T-cell (primary cell): ENCODE results near the gene TMEM109. TPM values are rescaled to one million over a fixed set of nuclear protein-coding genes. Genes with fewer than 3 reads are reported as not detected.

ENCODE experiments used
- ATAC-seq, 4 experiments: fragments of 200-7000 bp in 3 of 4; fragments of 150-1000 bp in 1 of 4; cut with Tn5 transposase; replicated peaks in 1 of 4; 1 replicate in 3 of 4; 2 replicates in 1 of 4; pipeline ENCODE4 v1.10.0; 2021; ENCODE audit warnings: moderate library complexity in 3 of 4, mild to moderate bottlenecking in 2 of 4, moderate number of reproducible peaks in 1 of 4
- CTCF ChIA-PET, 2 donors: fragments of 300-600 bp; sonication (Branson Sonifier 250); formaldehyde crosslinking; loops; one replicate each; lab custom pipeline; 2022; ENCODE audit warnings: antibody characterized with exemption in 2 of 2; lab: Charles Lee
- POLR2A ChIA-PET, 2 donors: fragments of 300-600 bp; sonication (Branson Sonifier 250); formaldehyde crosslinking; loops; one replicate each; lab custom pipeline; 2022; ENCODE audit warnings: antibody characterized with exemption in 2 of 2; lab: Charles Lee
- DNase-seq, 35 experiments: peaks; one replicate each; pipeline versions ENCODE4 v3.0.0 to v3.0.0-alpha.2; 2013 to 2023
- H3K27ac ChIP-seq: one replicate; pipeline ENCODE4 v1.5.1; 2013; ENCODE audit warnings: low read length
- H3K27me3 ChIP-seq, 2 experiments: replicated peaks in 1 of 2; 1 replicate in 1 of 2; 2 replicates in 1 of 2; pipeline versions ENCODE4 v1.6.1 to v1.7.0; 2013; ENCODE audit warnings: low read length in 1 of 2, mixed read lengths in 1 of 2; ENCODE audit not compliant: control insufficient read depth in 2 of 2, insufficient read depth in 2 of 2; ENCODE audit errors: extremely low read depth in 1 of 2
- H3K36me3 ChIP-seq, 2 donors: 1 replicate in 1 of 2; 2 replicates in 1 of 2; pipeline versions ENCODE4 v1.6.1 to v1.7.0; 2013; ENCODE audit warnings: low read length in 1 of 2; ENCODE audit not compliant: control insufficient read depth in 2 of 2, insufficient read depth in 1 of 2; ENCODE audit errors: extremely low read depth in 1 of 2
- H3K4me1 ChIP-seq, 2 experiments: 1 replicate in 1 of 2; 2 replicates in 1 of 2; pipeline versions ENCODE4 v1.6.1 to v1.7.0; 2013; ENCODE audit warnings: low read length in 2 of 2, mixed read lengths in 1 of 2; ENCODE audit not compliant: insufficient read depth in 2 of 2, control insufficient read depth in 1 of 2; ENCODE audit errors: extremely low read depth in 1 of 2
- H3K4me3 ChIP-seq, 2 donors: 1 replicate in 1 of 2; 2 replicates in 1 of 2; pipeline versions ENCODE4 v1.5.1 to v1.7.0; 2013; ENCODE audit warnings: mild to moderate bottlenecking in 2 of 2, low read length in 1 of 2, moderate library complexity in 1 of 2; ENCODE audit not compliant: control insufficient read depth in 1 of 2; ENCODE audit errors: extremely low read depth in 1 of 2
- H3K9me3 ChIP-seq: 2 replicates; pipeline ENCODE4 v1.7.0; 2013
- H3K27ac Mint-ChIP-seq, 2 donors: one replicate each; pipeline ENCODE4 v1.8.0; 2020 to 2021; ENCODE audit warnings: mild to moderate bottlenecking in 2 of 2, mixed read lengths in 2 of 2
- H3K27me3 Mint-ChIP-seq, 2 donors: one replicate each; pipeline ENCODE4 v1.8.0; 2021 to 2022; ENCODE audit warnings: mixed read lengths in 2 of 2
- H3K36me3 Mint-ChIP-seq: one replicate; pipeline ENCODE4 v1.8.0; 2021; ENCODE audit warnings: mixed read lengths
- H3K4me1 Mint-ChIP-seq, 3 donors: one replicate each; pipeline ENCODE4 v1.8.0; 2020 to 2022; ENCODE audit warnings: mixed read lengths in 3 of 3, mild to moderate bottlenecking in 1 of 3
- H3K4me3 Mint-ChIP-seq, 3 donors: one replicate each; pipeline ENCODE4 v1.8.0; 2020 to 2022; ENCODE audit warnings: mild to moderate bottlenecking in 3 of 3, mixed read lengths in 3 of 3, moderate library complexity in 3 of 3
- H3K9me3 Mint-ChIP-seq, 3 donors: one replicate each; pipeline ENCODE4 v1.8.0; 2020 to 2022; ENCODE audit warnings: mixed read lengths in 3 of 3
- WGBS: methylation state at CpG from one replicate; pipeline ENCODE4 v1.1.5; 2013; ENCODE audit warnings: missing lambda C conversion rate; ENCODE audit not compliant: insufficient coverage; 5-methylcytosine and 5-hydroxymethylcytosine counted together
- total RNA-seq, 35 experiments: library from RNA in 6 of 35; stranded (reverse) in 6 of 35; fragments of 120-200 nt in 1 of 35; gene quantifications; one replicate each; pipeline versions ENCODE4 v1.2.1 to v1.2.4 and lab custom pipeline; 2013 to 2026

TMEM109 gene
- total RNA-seq, 5 donors from 2014 or later (not counting 1 experiment from before 2014, with no cell fraction given): 55.6 to 82.1 (median 71.8) TPM

GRCh38 chr11:60916669-60917206 is 2.8 kb downstream of the TMEM109 start:
- Histone ChIP-seq H3K36me3 (peaks cover 5 to 36% of the 10 kb centered on the region in 2 donors), H3K9me3 (no peaks in the 10 kb centered on the region), H3K27ac (peak overlapping the region; percentile 13), H3K4me3 (no peak overlapping the region), H3K27me3 (peaks cover 0 to 8% of the 10 kb centered on the region in 2 experiments), H3K4me1 (peaks cover 23 to 53% of the 10 kb centered on the region in 2 experiments)
- Mint-ChIP-seq H3K36me3 (peaks cover 28% of the 10 kb centered on the region), H3K27me3 (no peaks in the 10 kb centered on the region), H3K4me1 (peaks cover 46 to 56% (median 51%) of the 10 kb centered on the region in 3 donors), H3K27ac (peak overlapping the region in 1 of 2 donors; percentile 24), H3K4me3 (peak overlapping the region in 2 of 3 donors; percentile 22 to 30), H3K9me3 (no peaks in the 10 kb centered on the region)
- WGBS: 83% methylated on average over 1 of the region's 3 CpGs
- CTCF ChIA-PET: interaction anchor here in 1 of 2 donors (0.9 kb wide), 1 partner anchor 12 kb away, joined by 4 read pairs; no protein-coding TSS in a partner anchor
- ATAC-seq (no peak), DNase-seq (no peak)
- POLR2A ChIA-PET: no interaction called here

GRCh38 chr11:60917267-60917666 is 3.3 kb downstream of the TMEM109 start:
- H3K4me3 Mint-ChIP-seq: peak overlapping the region in 1 of 3 donors; percentile 30
- H3K36me3 ChIP-seq: peaks cover 7 to 41% of the 10 kb centered on the region in 2 donors
- peaks cover 34% of the 10 kb centered on the region for H3K36me3 Mint-ChIP-seq
- peaks cover 41 to 50% (median 48%) of the 10 kb centered on the region in 3 donors for H3K4me1 Mint-ChIP-seq
- CTCF ChIA-PET: no interaction called here
- no peak for ATAC-seq
- H3K27ac Mint-ChIP-seq: peak overlapping the region in 1 of 2 donors; percentile 24
- H3K4me1 ChIP-seq: peaks cover 19 to 48% of the 10 kb centered on the region in 2 experiments
- no peaks in the 10 kb centered on the region for H3K9me3 Mint-ChIP-seq
- 100% methylated on average over 1 of the region's 1 CpG for WGBS
- H3K9me3 ChIP-seq: no peaks in the 10 kb centered on the region
- peaks cover under 1% of the 10 kb centered on the region in 2 donors for H3K27me3 Mint-ChIP-seq
- no peak overlapping the region for H3K27ac ChIP-seq
- DNase-seq: no peak
- no peak overlapping the region for H3K4me3 ChIP-seq
- peaks cover 0 to 14% of the 10 kb centered on the region in 2 experiments for H3K27me3 ChIP-seq
- POLR2A ChIA-PET: interaction anchor here in 1 of 2 donors (0.7 kb wide), 1 partner anchor 10 kb away, joined by 3 read pairs; no protein-coding TSS in a partner anchor

- ChIA-PET CTCF (interaction anchor here (0.6 kb wide), 2 partner anchors 19 to 32 kb away, joined by 3 to 6 read pairs; no protein-coding TSS in a partner anchor), POLR2A (interaction anchor here in 1 of 2 donors (0.6 kb wide), 1 partner anchor 508 kb away, joined by 4 read pairs; no protein-coding TSS in a partner anchor)
- peaks cover 8 to 39% of the 10 kb centered on the region in 2 experiments for H3K4me1 ChIP-seq
- H3K4me3 ChIP-seq: no peak overlapping the region
- Mint-ChIP-seq H3K9me3 (no peaks in the 10 kb centered on the region), H3K4me3 (no peak overlapping the region), H3K4me1 (peaks cover 30 to 44% (median 41%) of the 10 kb centered on the region in 3 donors), H3K27ac (no peak overlapping the region), H3K27me3 (peaks cover 7 to 8% of the 10 kb centered on the region in 2 donors), H3K36me3 (peaks cover 45% of the 10 kb centered on the region)
- peaks cover 11 to 49% of the 10 kb centered on the region in 2 donors for H3K36me3 ChIP-seq
- DNase-seq (no peak), ATAC-seq (no peak)
- H3K27ac ChIP-seq: no peak overlapping the region
- peaks cover 0 to 23% of the 10 kb centered on the region in 2 experiments for H3K27me3 ChIP-seq
- 100% methylated on average over 2 of the region's 4 CpGs for WGBS
- H3K9me3 ChIP-seq: no peaks in the 10 kb centered on the region
These were observed 4.4 kb downstream of the TMEM109 start for GRCh38 chr11:60918251-60918938.

- POLR2A ChIA-PET: interaction anchor here in 1 of 2 donors (0.6 kb wide), 1 partner anchor 508 kb away, joined by 4 read pairs; no protein-coding TSS in a partner anchor
- H3K4me3 ChIP-seq: no peak overlapping the region
- peaks cover 26 to 41% (median 38%) of the 10 kb centered on the region in 3 donors for H3K4me1 Mint-ChIP-seq
- H3K36me3 Mint-ChIP-seq: peaks cover 47% of the 10 kb centered on the region
- H3K9me3 ChIP-seq: no peaks in the 10 kb centered on the region
- peaks cover 11 to 49% of the 10 kb centered on the region in 2 donors for H3K36me3 ChIP-seq
- H3K27me3 ChIP-seq: peaks cover 0 to 28% of the 10 kb centered on the region in 2 experiments
- no peak for ATAC-seq
- no peak for DNase-seq
- H3K4me3 Mint-ChIP-seq: no peak overlapping the region
- H3K27me3 Mint-ChIP-seq: peaks cover 8 to 11% of the 10 kb centered on the region in 2 donors
- H3K27ac Mint-ChIP-seq: no peak overlapping the region
- H3K4me1 ChIP-seq: peaks cover 7 to 41% of the 10 kb centered on the region in 2 experiments
- H3K9me3 Mint-ChIP-seq: no peaks in the 10 kb centered on the region
- CTCF ChIA-PET: interaction anchor here in 1 of 2 donors (0.6 kb wide), 1 partner anchor 19 kb away, joined by 3 read pairs; no protein-coding TSS in a partner anchor
- no peak overlapping the region for H3K27ac ChIP-seq
- WGBS: no CpG with 5 or more reads among the region's 2 CpGs
These were observed 4.9 kb downstream of the TMEM109 start for GRCh38 chr11:60918939-60919265.

GRCh38 chr11:60919320-60919719 is 5.4 kb downstream of the TMEM109 start:
- WGBS: no CpG with 5 or more reads among the region's 1 CpG
- ATAC-seq: no peak
- Histone ChIP-seq H3K4me1 (peaks cover 7 to 43% of the 10 kb centered on the region in 2 experiments), H3K27ac (no peak overlapping the region), H3K9me3 (no peaks in the 10 kb centered on the region), H3K36me3 (peaks cover 11 to 49% of the 10 kb centered on the region in 2 donors), H3K27me3 (peaks cover 0 to 33% of the 10 kb centered on the region in 2 experiments), H3K4me3 (no peak overlapping the region)
- Mint-ChIP-seq H3K9me3 (no peaks in the 10 kb centered on the region), H3K27ac (no peak overlapping the region), H3K4me3 (no peak overlapping the region), H3K27me3 (peaks cover 8 to 14% of the 10 kb centered on the region in 2 donors), H3K36me3 (peaks cover 47% of the 10 kb centered on the region), H3K4me1 (peaks cover 26 to 39% (median 38%) of the 10 kb centered on the region in 3 donors)
- CTCF ChIA-PET: interaction anchor here in 1 of 2 donors (0.6 kb wide), 1 partner anchor 20 kb away, joined by 3 read pairs; no protein-coding TSS in a partner anchor
- POLR2A ChIA-PET: no interaction called here
- DNase-seq: no peak

- ChIA-PET CTCF (no interaction called here), POLR2A (no interaction called here)
- H3K4me3 Mint-ChIP-seq: no peak overlapping the region
- no peak overlapping the region for H3K4me3 ChIP-seq
- H3K9me3 Mint-ChIP-seq: no peaks in the 10 kb centered on the region
- peaks cover 7 to 42% of the 10 kb centered on the region in 2 experiments for H3K4me1 ChIP-seq
- peaks cover 8 to 14% of the 10 kb centered on the region in 2 donors for H3K27me3 Mint-ChIP-seq
- ATAC-seq (no peak), DNase-seq (no peak)
- peaks cover 47% of the 10 kb centered on the region for H3K36me3 Mint-ChIP-seq
- H3K9me3 ChIP-seq: no peaks in the 10 kb centered on the region
- H3K27ac ChIP-seq: no peak overlapping the region
- no peak overlapping the region for H3K27ac Mint-ChIP-seq
- peaks cover 25 to 37% (median 36%) of the 10 kb centered on the region in 3 donors for H3K4me1 Mint-ChIP-seq
- peaks cover 11 to 49% of the 10 kb centered on the region in 2 donors for H3K36me3 ChIP-seq
- peaks cover 0 to 39% of the 10 kb centered on the region in 2 experiments for H3K27me3 ChIP-seq
- no CpG with 5 or more reads among the region's 2 CpGs for WGBS
These were observed 6.0 kb downstream of the TMEM109 start for GRCh38 chr11:60919956-60920355.
